GM19452 (cell line): ENCODE data around the gene FLRT1.

Source experiments
- ATAC-seq: cut with Tn5 transposase; IDR thresholded peaks from one replicate; pipeline ENCODE4 v1.9.1; 2021; ENCODE audit not compliant: unreplicated experiment

Gene FLRT1

DNA sequence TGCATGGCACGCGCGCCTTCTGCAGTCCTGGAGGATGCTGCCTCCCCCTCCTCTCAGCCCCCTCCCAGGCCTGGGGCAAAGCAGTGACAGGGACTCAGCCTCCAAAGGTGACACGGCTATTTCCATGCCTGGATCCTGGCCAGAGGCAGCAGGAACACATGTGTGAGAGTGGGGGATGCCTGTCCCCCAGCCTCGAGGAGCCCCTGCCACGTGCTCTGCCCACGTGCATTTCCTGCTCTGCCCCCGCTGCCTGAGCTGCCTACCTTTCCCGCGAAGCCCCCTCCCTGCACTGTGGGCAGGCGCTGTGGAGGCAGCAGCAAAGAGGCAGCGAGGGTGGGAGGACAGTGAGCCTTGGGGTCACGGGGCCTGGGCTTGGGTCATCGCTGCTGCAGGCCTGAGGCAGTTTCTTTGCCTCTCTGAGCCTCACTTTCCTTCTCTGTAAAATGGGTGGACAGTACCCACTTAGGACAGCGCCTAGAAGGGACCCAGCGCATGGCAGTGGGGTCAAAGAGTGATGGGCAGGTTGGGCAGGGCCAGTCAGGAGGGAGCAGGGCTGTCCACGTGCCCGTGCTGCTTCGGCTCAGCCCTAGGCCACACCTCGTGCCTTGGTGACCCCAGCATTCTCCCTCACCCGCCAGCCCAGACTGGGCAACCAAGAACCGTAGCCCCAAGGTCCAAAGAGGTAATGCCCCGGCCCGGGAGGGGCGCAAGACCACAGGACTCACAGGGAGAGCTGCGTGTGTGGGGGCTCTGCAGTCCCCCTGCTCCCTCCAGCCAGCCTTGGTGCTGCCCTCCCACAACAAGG, 48.6 kb downstream of the FLRT1 start:
- no peak for ATAC-seq

DNA sequence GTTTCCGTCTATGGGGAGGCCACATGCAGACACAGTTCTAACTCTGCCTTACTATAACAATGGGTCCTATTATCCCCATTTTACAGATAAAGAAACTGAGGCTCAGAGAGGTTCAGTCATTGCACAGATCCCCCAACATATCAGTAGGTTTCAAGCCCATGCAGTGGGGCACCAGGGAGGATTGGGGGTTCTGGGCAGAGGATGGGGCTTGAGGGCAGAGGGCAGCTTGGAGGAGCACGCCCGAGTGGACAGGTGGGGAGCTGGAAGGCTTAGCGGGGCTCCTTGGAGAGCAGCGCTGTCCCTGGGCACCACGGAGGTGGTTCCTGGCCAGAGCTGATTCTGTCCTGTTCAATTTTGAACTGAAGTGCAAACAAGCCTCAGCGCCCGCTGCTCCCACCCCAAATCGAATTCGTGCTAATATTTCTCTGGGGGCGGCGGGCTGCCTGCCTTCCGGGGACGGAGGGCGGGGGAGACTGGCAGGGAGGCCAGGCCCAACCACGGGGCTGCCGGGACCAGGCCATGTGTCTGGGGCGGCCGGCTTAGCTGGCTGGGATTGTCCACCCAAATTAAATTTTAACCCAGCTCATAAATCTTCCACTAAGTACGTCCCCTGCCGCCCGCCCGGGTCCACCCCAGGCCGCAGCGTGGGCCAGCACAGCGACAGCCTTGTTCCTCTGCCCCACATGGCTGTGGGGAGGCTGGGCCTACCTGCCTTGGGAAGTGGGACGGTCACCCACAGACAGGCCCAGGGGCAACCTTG, 49.4 kb downstream of the FLRT1 start:
- no peak for ATAC-seq
